Progenitor cell of endocrine pancreas (in vitro differentiated cells): Measurements from ENCODE around the gene PTPA. TPM values are rescaled to one million over a fixed set of nuclear protein-coding genes. Genes with fewer than 3 reads are reported as not detected.
A peak's percentile ranks its signal among the peaks of the same experiment; 100 is the strongest.

Experiments
- DNase-seq: peaks from one replicate; pipeline ENCODE4 v3.0.0; 2021; ENCODE audit warnings: low spot score; ENCODE audit not compliant: unreplicated experiment
- H3K27ac Mint-ChIP-seq: 2 replicates; pipeline ENCODE4 v1.8.0; 2021; ENCODE audit warnings: mild to moderate bottlenecking, moderate library complexity, mixed read lengths
- H3K27me3 Mint-ChIP-seq: 2 replicates; pipeline ENCODE4 v1.8.0; 2021; ENCODE audit warnings: mixed read lengths
- H3K36me3 Mint-ChIP-seq: 2 replicates; pipeline ENCODE4 v1.8.0; 2022; ENCODE audit warnings: mixed read lengths; ENCODE audit not compliant: insufficient read depth
- H3K4me1 Mint-ChIP-seq: 2 replicates; pipeline ENCODE4 v1.8.0; 2021; ENCODE audit warnings: low read depth, mixed read lengths
- H3K4me3 Mint-ChIP-seq: 2 replicates; pipeline ENCODE4 v1.8.0; 2021; ENCODE audit warnings: low read depth, mild to moderate bottlenecking, moderate library complexity, mixed read lengths
- H3K9me3 Mint-ChIP-seq: 2 replicates; pipeline ENCODE4 v1.8.0; 2021; ENCODE audit warnings: low read depth, mixed read lengths
- total RNA-seq: library from RNA; stranded (reverse); gene quantifications from 2 replicates; pipeline ENCODE4 v1.2.1, GENCODE V29; 2021
- TF ChIP-seq, protein P1 (sequence below): fragments of 200-600 bp; sonication (generic); IDR thresholded peaks from one replicate; pipeline ENCODE4 v1.5.0; 2021; ENCODE audit warnings: antibody characterized with exemption, mild to moderate bottlenecking; ENCODE audit not compliant: unreplicated experiment

The PTPA gene
- total RNA-seq, 1 donor from 2014 or later = 145 TPM

- Mint-ChIP-seq H3K27me3 (no peaks in the 10 kb centered on the region), H3K36me3 (peaks cover 7% of the 10 kb centered on the region), H3K9me3 (no peaks in the 10 kb centered on the region), H3K27ac (peak overlapping the region; percentile 99), H3K4me1 (peaks cover 42% of the 10 kb centered on the region), H3K4me3 (peak overlapping the region; percentile 72)
- peak; percentile 30 for DNase-seq
- TF ChIP-seq, protein P1, sequence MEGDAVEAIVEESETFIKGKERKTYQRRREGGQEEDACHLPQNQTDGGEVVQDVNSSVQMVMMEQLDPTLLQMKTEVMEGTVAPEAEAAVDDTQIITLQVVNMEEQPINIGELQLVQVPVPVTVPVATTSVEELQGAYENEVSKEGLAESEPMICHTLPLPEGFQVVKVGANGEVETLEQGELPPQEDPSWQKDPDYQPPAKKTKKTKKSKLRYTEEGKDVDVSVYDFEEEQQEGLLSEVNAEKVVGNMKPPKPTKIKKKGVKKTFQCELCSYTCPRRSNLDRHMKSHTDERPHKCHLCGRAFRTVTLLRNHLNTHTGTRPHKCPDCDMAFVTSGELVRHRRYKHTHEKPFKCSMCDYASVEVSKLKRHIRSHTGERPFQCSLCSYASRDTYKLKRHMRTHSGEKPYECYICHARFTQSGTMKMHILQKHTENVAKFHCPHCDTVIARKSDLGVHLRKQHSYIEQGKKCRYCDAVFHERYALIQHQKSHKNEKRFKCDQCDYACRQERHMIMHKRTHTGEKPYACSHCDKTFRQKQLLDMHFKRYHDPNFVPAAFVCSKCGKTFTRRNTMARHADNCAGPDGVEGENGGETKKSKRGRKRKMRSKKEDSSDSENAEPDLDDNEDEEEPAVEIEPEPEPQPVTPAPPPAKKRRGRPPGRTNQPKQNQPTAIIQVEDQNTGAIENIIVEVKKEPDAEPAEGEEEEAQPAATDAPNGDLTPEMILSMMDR = no peak
Measured at GRCh38 chr9:129140397-129141065, 29.3 kb downstream of the PTPA start.

- DNase-seq = no peak
- Mint-ChIP-seq H3K27ac (peak overlapping the region; percentile 99), H3K36me3 (peaks cover 7% of the 10 kb centered on the region), H3K9me3 (no peaks in the 10 kb centered on the region), H3K4me3 (peak overlapping the region; percentile 72), H3K4me1 (peaks cover 49% of the 10 kb centered on the region), H3K27me3 (no peaks in the 10 kb centered on the region)
- TF ChIP-seq, protein P1 = no peak
Measured at GRCh38 chr9:129141066-129142041, 30.1 kb downstream of the PTPA start.

- peak overlapping the region; percentile 77 for H3K27ac Mint-ChIP-seq
- H3K9me3 Mint-ChIP-seq = no peaks in the 10 kb centered on the region
- H3K36me3 Mint-ChIP-seq = peaks cover 5% of the 10 kb centered on the region
- H3K4me3 Mint-ChIP-seq = no peak overlapping the region
- TF ChIP-seq, protein P1 = no peak
- no peak for DNase-seq
- peaks cover 53% of the 10 kb centered on the region for H3K4me1 Mint-ChIP-seq
- no peaks in the 10 kb centered on the region for H3K27me3 Mint-ChIP-seq
Measured at GRCh38 chr9:129142138-129142935, 31.1 kb downstream of the PTPA start.

GRCh38 chr9:129143031-129143927, 32.1 kb downstream of the PTPA start:
- Mint-ChIP-seq H3K27me3 (no peaks in the 10 kb centered on the region), H3K36me3 (peaks cover 5% of the 10 kb centered on the region), H3K27ac (peak overlapping the region; percentile 75), H3K4me3 (peak overlapping the region; percentile 38), H3K9me3 (no peaks in the 10 kb centered on the region), H3K4me1 (peaks cover 53% of the 10 kb centered on the region)
- TF ChIP-seq, protein P1 = peak; percentile 97
- peak; percentile 63 for DNase-seq
